T-helper 2 cell treated with Interferon-gamma antibody and Interleukin-4, amounts not matched to agents 100 ng/mL and 5 ng/mL, for 36 hours (primary cell): Measurements from ENCODE around the gene PRKAA1. TPM values are rescaled to one million over a fixed set of nuclear protein-coding genes. Genes with fewer than 3 reads are reported as not detected.

ENCODE experiments used
- intact Hi-C: fragments of 100-400 bp; cut with micrococcal nuclease; formaldehyde crosslinking; loops from one replicate; pipeline ENCODE4 v1.15.1; 2023
- total RNA-seq: library from RNA; stranded (reverse); gene quantifications from 2 replicates; pipeline ENCODE4 v1.2.3, GENCODE V29; 2022

The PRKAA1 gene
- total RNA-seq, 1 donor from 2014 or later = 61.3 TPM

GRCh38 chr5:40781843-40782409 lies 16.2 kb downstream of the PRKAA1 start:
- intact Hi-C loops = no loop called here

- intact Hi-C loops = no loop called here
Observed at GRCh38 chr5:40780858-40781257, 17.3 kb downstream of the PRKAA1 start.

GRCh38 chr5:40780199-40780598 lies 18.0 kb downstream of the PRKAA1 start:
- intact Hi-C loops = no loop called here

GRCh38 chr5:40779561-40779960 lies 18.6 kb downstream of the PRKAA1 start:
- intact Hi-C loops = no loop called here

- intact Hi-C loops = no loop called here
Observed at GRCh38 chr5:40778133-40778532, 20.0 kb downstream of the PRKAA1 start.

GRCh38 chr5:40776658-40776977 lies 21.6 kb downstream of the PRKAA1 start:
- intact Hi-C loops = no loop called here

- intact Hi-C loops = no loop called here
Observed at GRCh38 chr5:40775846-40776657, 22.1 kb downstream of the PRKAA1 start.

- intact Hi-C loops = no loop called here
Observed at GRCh38 chr5:40775085-40775845, 22.9 kb downstream of the PRKAA1 start.

- intact Hi-C loops = no loop called here
Observed at GRCh38 chr5:40774623-40775022, 23.6 kb downstream of the PRKAA1 start.

GRCh38 chr5:40770764-40771163 lies 27.4 kb downstream of the PRKAA1 start:
- intact Hi-C loops = no loop called here

GRCh38 chr5:40762705-40763104 lies 35.5 kb downstream of the PRKAA1 start:
- intact Hi-C loops = no loop called here

- intact Hi-C loops = loop anchor here (10.0 kb wide), 1 partner anchor 323 kb away; no protein-coding TSS in a partner anchor
Observed at GRCh38 chr5:40757400-40757799, 40.8 kb downstream of the PRKAA1 start.

GRCh38 chr5:40755407-40756365 lies 42.5 kb downstream of the PRKAA1 start, which contains the start of gene TTC33:
TTC33 (minus strand) TSS chr5:40755961; CDS start chr5:40747018, 8,943 bp downstream.
- intact Hi-C loops = loop anchor here (1.0 to 10.0 kb wide), 7 partner anchors 19 to 371 kb away; partner anchors contain the start of genes PRKAA1 and RPL37

GRCh38 chr5:40755093-40755406 lies 43.1 kb downstream of the PRKAA1 start:
- intact Hi-C loops = loop anchor here (1.0 to 10.0 kb wide), 6 partner anchors 43 to 370 kb away; partner anchors contain the start of genes PRKAA1 and RPL37

GRCh38 chr5:40754381-40755092 lies 43.6 kb downstream of the PRKAA1 start:
- intact Hi-C loops = loop anchor here (1.0 to 10.0 kb wide), 8 partner anchors 11 to 807 kb away; partner anchors contain the start of genes PRKAA1 and RPL37

GRCh38 chr5:40746703-40747102 lies 51.5 kb downstream of the PRKAA1 start:
- intact Hi-C loops = no loop called here

GRCh38 chr5:40743771-40744170 lies 54.4 kb downstream of the PRKAA1 start:
- intact Hi-C loops = loop anchor here (1.0 kb wide), 1 partner anchor 11 kb away; no protein-coding TSS in a partner anchor

GRCh38 chr5:40738502-40738901 lies 59.7 kb downstream of the PRKAA1 start:
- intact Hi-C loops = loop anchor here (5.0 kb wide), 1 partner anchor 251 kb away; no protein-coding TSS in a partner anchor

GRCh38 chr5:40736103-40736875 lies 61.9 kb downstream of the PRKAA1 start:
- intact Hi-C loops = loop anchor here (1.0 to 5.0 kb wide), 6 partner anchors 20 to 1157 kb away; no protein-coding TSS in a partner anchor
